Stimulated activated naive CD4-positive, alpha-beta T cell treated with Interleukin-2 at 50 U/mL for 16 hours (primary cell): ENCODE results near the gene MICA.

Source experiments
- DNase-seq: peaks from one replicate; lab custom pipeline; 2025; lab: John Stamatoyannopoulos, UW

The MICA gene

GRCh38 chr6:31460361-31461025 lies 57.1 kb downstream of the MICA start:
- DNase-seq, result no peak

GRCh38 chr6:31462026-31462963 lies 58.9 kb downstream of the MICA start:
- DNase-seq, result no peak

- DNase-seq, result peak; percentile 84
These were observed 59.8 kb downstream of the MICA start for GRCh38 chr6:31462964-31463870.

GRCh38 chr6:31464252-31465184 lies 61.1 kb downstream of the MICA start:
- no peak for DNase-seq
